CD14-positive monocyte (primary cell): ENCODE results near the gene EHD3. TPM values are rescaled to one million over a fixed set of nuclear protein-coding genes. Genes with fewer than 3 reads are reported as not detected.

Source experiments
- DNase-seq, 3 donors: peaks; one replicate each; pipeline ENCODE4 v3.0.0-alpha.2; 2011 to 2022
- H2AFZ ChIP-seq: 2 replicates; pipeline ENCODE4 v1.6.0; 2012; ENCODE audit warnings: mild to moderate bottlenecking, low read depth, low read length, inconsistent platforms; ENCODE audit not compliant: insufficient read depth, poor library complexity, severe bottlenecking
- H3K27ac ChIP-seq, 2 donors: 1 replicate in 1 of 2; 2 replicates in 1 of 2; pipeline ENCODE4 v1.5.1; 2012 to 2013; ENCODE audit warnings: low read length in 2 of 2, control low read depth in 1 of 2, inconsistent platforms in 1 of 2, low read depth in 1 of 2, mild to moderate bottlenecking in 1 of 2
- H3K27me3 ChIP-seq, 2 donors: one replicate each; pipeline versions ENCODE4 v1.6.0 to v1.6.1; 2011 to 2013; ENCODE audit warnings: low read length in 2 of 2; ENCODE audit not compliant: control insufficient read depth in 2 of 2, insufficient read depth in 2 of 2
- H3K36me3 ChIP-seq, 2 donors: replicated peaks in 1 of 2; 1 replicate in 1 of 2; 2 replicates in 1 of 2; pipeline versions ENCODE4 v1.5.1 to v1.6.1; 2012 to 2013; ENCODE audit warnings: low read length in 2 of 2, control low read depth in 1 of 2, inconsistent platforms in 1 of 2, mild to moderate bottlenecking in 1 of 2; ENCODE audit not compliant: insufficient read depth in 2 of 2, control insufficient read depth in 1 of 2
- H3K4me1 ChIP-seq, 2 donors: 1 replicate in 1 of 2; 2 replicates in 1 of 2; pipeline versions ENCODE4 v1.5.1 to v1.6.1; 2012 to 2013; ENCODE audit warnings: low read length in 2 of 2, control low read depth in 1 of 2, inconsistent platforms in 1 of 2, mild to moderate bottlenecking in 1 of 2, moderate library complexity in 1 of 2; ENCODE audit not compliant: insufficient read depth in 2 of 2, control insufficient read depth in 1 of 2
- H3K4me2 ChIP-seq: replicated peaks from 2 replicates; pipeline ENCODE3; 2012; ENCODE audit warnings: low read length, moderate library complexity, mild to moderate bottlenecking; ENCODE audit not compliant: poor library complexity, severe bottlenecking; ENCODE audit errors: extremely low read depth
- H3K4me3 ChIP-seq, 3 experiments: fragments of 200-600 bp in 1 of 3; sonication (generic) in 1 of 3; replicated peaks in 1 of 3; 1 replicate in 2 of 3; 2 replicates in 1 of 3; pipeline ENCODE4 v1.5.1; 2011 to 2013; ENCODE audit warnings: low read length in 3 of 3, mild to moderate bottlenecking in 3 of 3, control low read depth in 2 of 3, low read depth in 2 of 3, inconsistent platforms in 1 of 3, moderate library complexity in 1 of 3
- H3K79me2 ChIP-seq: 2 replicates; pipeline ENCODE4 v1.6.0; 2012; ENCODE audit warnings: mild to moderate bottlenecking, control low read depth, inconsistent platforms, low read length, moderate library complexity; ENCODE audit not compliant: insufficient read depth
- H3K9ac ChIP-seq: 2 replicates; pipeline ENCODE4 v1.6.0; 2017; ENCODE audit warnings: low read length, mild to moderate bottlenecking; ENCODE audit not compliant: insufficient read depth, poor library complexity, severe bottlenecking
- H3K9me3 ChIP-seq, 2 donors: replicated peaks in 1 of 2; 1 replicate in 1 of 2; 2 replicates in 1 of 2; pipeline versions ENCODE4 v1.5.1 to v1.6.1; 2012 to 2013; ENCODE audit warnings: low read length in 2 of 2, control low read depth in 1 of 2; ENCODE audit not compliant: control insufficient read depth in 1 of 2, insufficient read depth in 1 of 2
- H4K20me1 ChIP-seq: 2 replicates; pipeline ENCODE4 v1.6.0; 2012; ENCODE audit warnings: mild to moderate bottlenecking, low read length, control low read depth, moderate library complexity; ENCODE audit not compliant: insufficient read depth
- H3K27ac Mint-ChIP-seq, 7 donors: one replicate each; pipeline ENCODE4 v1.8.0; 2020; ENCODE audit warnings: mild to moderate bottlenecking in 7 of 7, mixed read lengths in 7 of 7, moderate library complexity in 6 of 7, inconsistent platforms in 2 of 7
- H3K27me3 Mint-ChIP-seq, 3 donors: one replicate each; pipeline ENCODE4 v1.8.0; 2021 to 2022; ENCODE audit warnings: low read depth in 3 of 3, mild to moderate bottlenecking in 3 of 3, mixed read lengths in 3 of 3, moderate library complexity in 3 of 3, inconsistent platforms in 1 of 3
- H3K36me3 Mint-ChIP-seq, 2 donors: one replicate each; pipeline ENCODE4 v1.8.0; 2020; ENCODE audit warnings: mixed read lengths in 2 of 2, inconsistent platforms in 1 of 2, mild to moderate bottlenecking in 1 of 2
- H3K4me1 Mint-ChIP-seq: one replicate; pipeline ENCODE4 v1.8.0; 2020; ENCODE audit warnings: mild to moderate bottlenecking, mixed read lengths
- H3K4me3 Mint-ChIP-seq, 2 donors: one replicate each; pipeline ENCODE4 v1.8.0; 2020; ENCODE audit warnings: mild to moderate bottlenecking in 2 of 2, mixed read lengths in 2 of 2, moderate library complexity in 1 of 2
- H3K9me3 Mint-ChIP-seq, 7 donors: one replicate each; pipeline ENCODE4 v1.8.0; 2020 to 2022; ENCODE audit warnings: mixed read lengths in 7 of 7, mild to moderate bottlenecking in 6 of 7, moderate library complexity in 6 of 7, inconsistent platforms in 2 of 7
- CTCF ChIP-seq: fragments of 200-600 bp; IDR thresholded peaks from one replicate; pipeline ENCODE4 v1.8.0; 2022; ENCODE audit warnings: antibody characterized with exemption, mild to moderate bottlenecking
- WGBS: methylation state at CpG from one replicate; pipeline ENCODE4 v1.1.5; 2013; ENCODE audit warnings: missing lambda C conversion rate; ENCODE audit not compliant: insufficient coverage; 5-methylcytosine and 5-hydroxymethylcytosine counted together
- intact Hi-C, 2 donors: fragments of 100-400 bp; cut with micrococcal nuclease; formaldehyde crosslinking; loops; one replicate each; pipeline versions ENCODE4 v1.15.0 to v1.15.1; 2023
- polyA plus RNA-seq, 3 donors: library from polyadenylated mRNA; depleted of rRNA in 1 of 3; unstranded in 2 of 3; stranded (reverse) in 1 of 3; fragments of 300-500 nt in 2 of 3; fragments of >200 nt in 1 of 3; fragmentation: Illumina TruSeq in 2 of 3; gene quantifications; 1 replicate in 2 of 3; 2 replicates in 1 of 3; pipeline ENCODE4 v1.2.3, GENCODE V29; 2012 to 2021

The EHD3 gene
- polyA plus RNA-seq, 3 donors = 1.1 to 1.5 (median 1.4) TPM

- Histone ChIP-seq H3K4me2 (no peak overlapping the region), H3K4me3 (no peak overlapping the region), H3K27me3 (no peaks in the 10 kb centered on the region), H3K9me3 (no peaks in the 10 kb centered on the region), H2AFZ (no peak overlapping the region), H3K27ac (no peak overlapping the region), H3K36me3 (no peaks in the 10 kb centered on the region), H3K9ac (no peak overlapping the region), H3K4me1 (no peaks in the 10 kb centered on the region), H3K79me2 (no peaks in the 10 kb centered on the region), H4K20me1 (no peaks in the 10 kb centered on the region)
- no peak for TF ChIP-seq CTCF
- WGBS = 82% methylated on average over 3 of the region's 4 CpGs
- H3K36me3 Mint-ChIP-seq = no peaks in the 10 kb centered on the region
- no peaks in the 10 kb centered on the region for H3K9me3 Mint-ChIP-seq
- intact Hi-C loops = no loop called here
- no peaks in the 10 kb centered on the region for H3K4me1 Mint-ChIP-seq
- H3K27me3 Mint-ChIP-seq = peaks cover 0 to 2% (median 2%) of the 10 kb centered on the region in 3 donors
- peak overlapping the region in 1 of 7 donors; percentile 62 for H3K27ac Mint-ChIP-seq
- DNase-seq = no peak
- H3K4me3 Mint-ChIP-seq = no peak overlapping the region
Observed at GRCh38 chr2:31256611-31257382, 22.8 kb downstream of the EHD3 start.

- H3K27ac ChIP-seq = no peak overlapping the region
- H2AFZ ChIP-seq = no peak overlapping the region
- intact Hi-C loops = no loop called here
- H3K36me3 Mint-ChIP-seq = no peaks in the 10 kb centered on the region
- H3K9me3 Mint-ChIP-seq = no peaks in the 10 kb centered on the region
- H3K4me3 Mint-ChIP-seq = no peak overlapping the region
- H4K20me1 ChIP-seq = no peaks in the 10 kb centered on the region
- no peaks in the 10 kb centered on the region for H3K9me3 ChIP-seq
- H3K4me1 Mint-ChIP-seq = no peaks in the 10 kb centered on the region
- H3K27ac Mint-ChIP-seq = no peak overlapping the region
- H3K9ac ChIP-seq = no peak overlapping the region
- no peaks in the 10 kb centered on the region for H3K36me3 ChIP-seq
- no peak overlapping the region for H3K4me3 ChIP-seq
- no peaks in the 10 kb centered on the region for H3K79me2 ChIP-seq
- WGBS = 90% methylated on average over 1 of the region's 5 CpGs
- no peak overlapping the region for H3K4me2 ChIP-seq
- no peaks in the 10 kb centered on the region for H3K4me1 ChIP-seq
- H3K27me3 ChIP-seq = no peaks in the 10 kb centered on the region
- peaks cover 0 to 2% (median 2%) of the 10 kb centered on the region in 3 donors for H3K27me3 Mint-ChIP-seq
- DNase-seq = no peak
- no peak for TF ChIP-seq CTCF
Observed at GRCh38 chr2:31258351-31258750, 24.4 kb downstream of the EHD3 start.
